Measurements from ENCODE around the gene KCNH2. TPM values are rescaled to one million over a fixed set of nuclear protein-coding genes. Genes with fewer than 3 reads are reported as not detected.

The KCNH2 gene
- total and polyA plus RNA-seq, 2 of the 13 experiments (the other 11 are each of a cell fraction or from before 2014, with no cell fraction given): 0.09 to 0.11 TPM

DNA sequence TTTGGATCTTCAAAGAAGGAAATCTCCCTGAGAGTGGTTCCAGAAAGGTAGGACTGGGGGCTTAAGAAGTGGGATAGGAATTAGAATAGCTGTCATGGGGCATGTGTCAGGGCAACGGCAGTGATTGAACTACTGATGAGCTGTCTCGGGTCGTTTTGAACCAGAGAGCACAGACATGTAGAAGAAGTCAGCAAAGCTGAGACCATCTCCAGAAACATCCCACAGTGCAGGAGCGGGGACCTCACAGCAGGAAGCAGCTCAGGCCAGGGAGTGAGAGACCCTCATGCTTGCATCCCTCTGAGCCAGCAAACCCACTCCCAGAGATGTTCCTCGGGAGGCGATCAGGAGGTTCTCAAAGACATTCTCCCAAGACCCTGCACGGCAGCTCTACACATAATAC, 65.7 kb downstream of the KCNH2 start (continued):
- TF ChIP-seq ZBTB40 (IDR thresholded peaks at IDR 0.05): no peak
- TF ChIP-seq ZBTB40 (CRISPR knock-in tag; IDR thresholded peaks at IDR 0.05): no peak
- no peak for TF ChIP-seq MAFF (IDR thresholded peaks at IDR 0.05; ENCODE audit: low read depth, low read length)
- TF ChIP-seq ZZZ3 (CRISPR knock-in tag; IDR thresholded peaks at IDR 0.05; ENCODE audit: borderline replicate concordance): no peak

All from HepG2 (cell line).